K562 (cell line): ENCODE measurements around the gene LTBP1. TPM values are rescaled to one million over a fixed set of nuclear protein-coding genes. Genes with fewer than 3 reads are reported as not detected.

Experiments used
- ATF3 ChIP-seq, 2 experiments: fragments of 450-650 bp in 1 of 2; sonication (generic) in 1 of 2; formaldehyde crosslinking in 1 of 2; IDR thresholded peaks in 1 of 2; conservative IDR thresholded peaks in 1 of 2; 2 replicates each; pipeline versions ENCODE4 v1.6.1 to v1.8.1; 2016 to 2023; ENCODE audit warnings: mild to moderate bottlenecking in 2 of 2, moderate library complexity in 2 of 2, inconsistent platforms in 1 of 2, missing genetic modification reagents in 1 of 2
- CUX1 ChIP-seq: fragments of 200-800 bp; sonication (Bioruptor generic); IDR thresholded peaks from 2 replicates; pipeline ENCODE4 v1.6.1; 2016; ENCODE audit warnings: missing genetic modification characterization, missing compliant biosample characterization
- FOSL1 ChIP-seq: fragments of 200-800 bp; sonication (Bioruptor generic); conservative IDR thresholded peaks from 2 replicates; pipeline ENCODE4 v1.6.1; 2016; ENCODE audit warnings: missing genetic modification characterization, missing compliant biosample characterization
- FOXP4 ChIP-seq: sonication (generic); formaldehyde crosslinking; IDR thresholded peaks from 2 replicates; pipeline ENCODE4 v1.8.0; 2022; ENCODE audit warnings: mild to moderate bottlenecking, missing genetic modification reagents, borderline replicate concordance
- HDAC3 ChIP-seq: fragments of 450-650 bp; IDR thresholded peaks from 2 replicates; pipeline ENCODE4 v1.6.1; 2018; ENCODE audit warnings: borderline replicate concordance, mild to moderate bottlenecking, moderate library complexity; ENCODE audit not compliant: partially characterized antibody
- OTX1 ChIP-seq: fragments of 450-650 bp; formaldehyde crosslinking; IDR thresholded peaks from 2 replicates; pipeline ENCODE4 v1.4.0; 2022; ENCODE audit warnings: mild to moderate bottlenecking
- SNAPC5 ChIP-seq: fragments of 250-450 bp; sonication (Bioruptor Pico); IDR thresholded peaks from 2 replicates; pipeline ENCODE4 v1.8.0; 2021; ENCODE audit warnings: moderate library complexity, mild to moderate bottlenecking, inconsistent platforms
- ZNF41 ChIP-seq: fragments of 250-450 bp; sonication (Bioruptor Pico); conservative IDR thresholded peaks from 2 replicates; pipeline ENCODE4 v1.4.0; 2020; ENCODE audit warnings: mild to moderate bottlenecking
- polyA plus RNA-seq, 8 experiments: library from polyadenylated mRNA; depleted of rRNA in 4 of 8; stranded (reverse) in 5 of 8; unstranded in 3 of 8; fragments of >200 nt; fragmentation: Nextera tagmentation in 2 of 8; fragmentation: Illumina TruSeq in 1 of 8; extraction: Ambion mirVana in 2 of 8; extraction: Trizol in 1 of 8; gene quantifications; 2 replicates each; pipeline versions ENCODE4 v1.2.1 to v1.2.3, GENCODE V29; 2011 to 2014; ENCODE audit warnings: inconsistent platforms in 1 of 8, missing spikeins in 1 of 8
- total RNA-seq, 7 experiments: library from RNA; depleted of rRNA in 6 of 7; stranded (reverse); fragments of >200 nt in 6 of 7; fragmentation: Illumina TruSeq in 2 of 7; extraction: Trizol in 2 of 7; gene quantifications; 2 replicates each; pipeline versions ENCODE4 v1.2.1 to v1.2.3, GENCODE V29; 2011 to 2021; ENCODE audit warnings: low replicate concordance in 1 of 7

LTBP1 gene
- total and polyA plus RNA-seq, 9 of the 15 experiments (the other 6 are each of a cell fraction or from before 2014, with no cell fraction given) = 3.6 to 16.4 (median 8.5) TPM

GRCh38 chr2:33304032-33304864 lies 357.5 kb downstream of the LTBP1 start (continued):
- TF ChIP-seq CUX1 (CRISPR knock-in tag) (no peak), OTX1 (CRISPR knock-in tag) (no peak), FOXP4 (CRISPR knock-in tag) (no peak), ZNF41 (CRISPR knock-in tag) (no peak), FOSL1 (peak; percentile 51; the same call in 1 of the 2 replicates), HDAC3 (no peak), SNAPC5 (CRISPR knock-in tag) (no peak), ATF3 (IDR thresholded peaks at IDR 0.05) (0 out of 2 replicates have a peak, but pooled peaks have one; percentile 26), ATF3 (CRISPR knock-in tag; conservative IDR thresholded peaks at IDR 0.05) (no peak)
